Activated CD4-positive, CD25-positive, alpha-beta regulatory T cell treated with anti-CD3 and anti-CD28 coated beads, Interleukin-2, amount 50 U/mL, for 24 hours (primary cell): Measurements from ENCODE around the gene WDR91.
A peak's percentile ranks its signal among the peaks of the same experiment; 100 is the strongest.

ENCODE experiments used
- ATAC-seq, 2 donors: fragments of 150-1000 bp; cut with Tn5 transposase; one replicate each; pipeline ENCODE4 v1.10.0; 2021; ENCODE audit warnings: mild to moderate bottlenecking in 1 of 2, moderate library complexity in 1 of 2

The WDR91 gene

DNA sequence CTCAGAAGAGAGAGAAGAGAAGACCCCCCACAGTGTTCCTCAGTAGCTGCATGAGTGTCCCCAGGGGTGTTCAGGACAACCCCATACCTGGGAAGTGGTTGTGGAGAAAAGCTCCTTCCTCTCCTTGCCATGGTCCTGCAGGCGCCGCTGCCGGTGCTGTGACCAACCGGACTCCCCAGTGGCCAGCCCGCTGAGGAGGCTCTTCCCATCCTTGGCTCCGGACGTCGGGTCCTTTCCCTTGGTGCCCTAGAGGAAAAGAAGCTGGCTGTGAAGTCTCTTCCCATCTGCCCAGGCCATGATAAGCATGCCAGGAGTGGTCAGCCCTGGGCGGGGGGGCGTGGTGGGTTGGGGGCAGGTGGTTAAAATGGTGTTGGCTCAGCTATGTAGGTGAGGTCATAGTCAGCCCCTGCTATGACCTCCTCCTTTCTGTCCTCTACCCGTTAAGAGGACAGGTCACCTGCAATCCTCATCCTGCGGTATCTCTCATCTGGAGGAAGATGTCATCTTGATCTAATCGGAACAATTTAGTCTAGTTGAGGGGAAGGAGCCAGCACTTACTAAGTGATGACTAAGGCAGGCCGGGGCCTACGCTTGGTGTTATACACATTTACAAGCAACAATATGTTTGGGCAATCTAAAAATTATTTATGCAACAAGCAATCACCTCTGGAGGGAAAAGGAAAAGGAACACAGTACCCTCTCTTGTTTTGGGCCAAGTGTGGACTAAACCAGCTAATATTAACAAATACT lies 13.2 kb downstream of the WDR91 start:
- no peak for ATAC-seq

DNA sequence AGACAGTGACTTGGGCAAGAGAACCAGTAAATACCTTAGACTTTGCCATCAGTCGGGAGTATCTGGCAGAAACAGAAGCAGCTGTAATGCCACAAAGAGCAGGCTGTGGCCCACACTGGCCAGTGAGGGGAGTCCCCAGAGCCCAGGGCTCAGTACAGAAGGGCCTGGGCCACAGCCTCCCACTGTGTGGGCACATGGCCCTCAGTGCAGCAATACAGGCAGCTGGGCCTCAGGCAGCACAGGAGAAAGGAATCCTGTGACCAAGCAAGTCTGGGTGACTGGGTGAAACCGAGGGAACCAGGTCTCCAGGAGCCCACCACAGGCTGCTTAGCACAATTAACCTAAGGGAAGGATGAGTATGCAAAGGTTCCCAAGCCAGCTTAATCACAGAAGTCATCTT lies 14.0 kb downstream of the WDR91 start:
- no peak for ATAC-seq

DNA sequence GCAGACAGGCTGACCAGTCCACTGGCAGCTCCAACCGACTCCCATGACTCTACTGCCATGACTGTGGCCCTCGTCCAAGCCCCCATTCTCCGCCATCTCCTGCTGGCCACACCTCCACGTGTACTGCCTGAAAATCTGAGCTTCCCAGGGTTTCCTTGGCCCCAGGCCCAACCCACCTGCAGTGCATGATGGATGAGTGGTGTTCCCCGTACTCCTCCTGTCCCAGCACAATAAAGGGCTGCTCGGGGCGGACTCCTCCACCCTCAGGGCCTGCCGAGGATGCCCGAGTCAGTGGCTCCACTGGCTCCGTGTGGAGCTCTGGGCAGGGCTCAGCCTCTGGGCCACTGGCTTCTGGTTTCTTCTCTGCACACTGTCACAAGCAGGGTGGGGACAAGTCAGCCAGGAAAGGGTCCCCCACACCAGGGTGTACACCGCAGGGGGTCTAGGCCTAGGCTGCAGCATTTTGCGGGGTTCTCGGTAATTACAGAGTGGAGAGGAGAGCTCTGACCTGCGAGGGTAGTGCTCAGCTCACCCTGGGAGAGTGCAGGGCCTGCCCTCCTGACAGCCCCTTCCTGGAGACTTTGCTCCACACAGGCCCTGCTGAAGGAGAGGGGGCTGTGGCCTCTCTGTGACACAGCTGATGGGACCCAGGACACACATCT lies 15.2 kb downstream of the WDR91 start:
- no peak for ATAC-seq

DNA sequence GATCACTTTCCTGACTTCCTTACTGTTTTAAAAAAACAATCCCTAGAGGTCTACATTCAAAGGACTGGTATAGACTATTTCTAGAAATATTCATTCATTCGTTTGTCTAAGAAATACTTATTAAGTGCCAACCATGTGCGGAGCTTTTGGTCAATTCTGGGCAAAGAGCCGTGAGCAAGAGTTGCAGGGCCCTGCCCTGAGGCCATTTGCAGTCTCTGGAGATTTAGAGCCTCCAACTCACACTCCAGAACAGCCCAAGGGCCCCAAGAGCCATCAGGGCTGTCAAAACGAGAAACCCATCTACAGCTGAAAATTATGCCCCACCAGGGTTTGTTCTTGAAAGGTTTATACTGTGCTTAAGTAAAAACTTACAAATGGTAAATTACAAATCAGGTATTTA lies 16.2 kb downstream of the WDR91 start:
- no peak for ATAC-seq

DNA sequence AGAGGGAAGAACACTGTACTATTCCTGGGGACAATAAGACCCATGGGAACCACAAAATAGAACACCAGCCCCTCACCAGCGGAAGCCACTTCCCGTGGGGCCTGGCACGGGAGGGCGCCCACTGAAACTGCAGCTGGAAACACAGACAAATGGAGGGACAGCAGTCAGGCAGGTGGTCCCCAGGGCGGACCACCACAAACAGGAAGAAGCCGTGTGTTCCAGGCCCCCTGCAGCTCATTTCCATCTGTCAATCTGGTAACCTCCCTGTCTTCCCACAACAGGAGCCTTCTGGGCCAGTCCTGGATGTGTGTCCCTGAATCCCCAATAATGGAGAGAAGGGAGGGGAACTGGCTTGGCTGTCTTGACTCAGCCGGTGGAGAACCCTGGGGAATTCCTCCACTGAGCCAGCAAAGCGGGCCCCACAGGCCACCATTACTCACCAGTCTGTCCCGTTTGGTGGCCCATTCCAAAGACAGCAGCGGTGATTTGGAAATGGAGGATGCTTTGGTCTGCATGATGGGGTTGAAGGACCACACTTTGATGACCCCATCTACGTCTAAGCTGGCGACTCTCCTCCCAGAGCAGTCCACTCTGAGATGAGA lies 16.7 kb downstream of the WDR91 start:
- ATAC-seq: no peak

DNA sequence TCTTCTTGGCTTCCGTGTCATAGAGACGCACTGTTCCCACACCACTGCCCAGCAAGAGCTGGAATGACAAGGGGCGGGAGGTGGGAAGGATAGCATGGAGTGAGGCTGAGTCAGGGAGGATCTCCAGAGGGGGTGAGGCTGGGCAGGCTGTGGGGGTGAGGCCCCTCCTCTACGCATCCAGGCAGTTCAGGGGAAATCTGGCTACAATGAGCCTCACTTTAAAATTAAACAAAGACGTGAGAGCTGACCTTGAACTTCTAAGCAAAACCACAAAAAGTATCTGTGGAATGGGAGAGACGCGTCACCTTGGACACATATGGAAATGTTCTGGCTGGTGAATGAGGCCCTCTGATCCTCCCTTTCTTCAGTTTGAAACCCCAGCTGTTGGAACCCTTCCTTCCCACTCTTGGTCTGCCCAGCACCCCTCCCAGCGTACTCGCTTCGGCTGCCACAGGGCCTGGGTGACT lies 17.7 kb downstream of the WDR91 start:
- no peak for ATAC-seq

DNA sequence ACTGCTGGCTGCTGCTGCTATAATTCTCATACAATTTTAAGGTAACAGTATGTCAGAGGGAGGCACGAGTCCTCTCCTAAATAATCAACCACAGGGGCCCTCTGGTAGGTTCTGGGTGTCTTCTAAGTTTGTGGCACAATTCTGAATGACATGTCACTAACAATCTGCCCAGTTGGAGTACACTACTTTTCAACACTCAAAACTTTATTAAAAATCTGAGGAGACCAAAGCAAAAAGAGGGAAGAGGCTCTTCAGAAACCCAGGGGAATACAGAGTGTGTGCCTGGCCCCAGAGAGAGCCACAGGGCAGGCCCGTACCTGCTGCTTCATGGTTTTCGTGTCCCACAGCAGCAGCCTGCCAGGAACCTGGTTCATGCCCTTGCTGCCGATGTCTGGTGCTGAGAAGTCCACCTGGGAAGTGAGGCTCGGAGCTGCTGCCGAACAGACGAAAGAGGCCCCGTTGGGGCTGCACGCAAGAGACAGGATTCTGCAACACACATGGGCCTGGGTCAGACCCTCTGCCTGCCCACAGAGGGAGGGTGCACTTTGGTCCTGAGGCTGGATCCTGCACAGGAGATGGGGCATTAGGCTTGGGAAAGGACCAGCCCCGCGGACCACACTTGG lies 18.3 kb downstream of the WDR91 start:
- no peak for ATAC-seq

DNA sequence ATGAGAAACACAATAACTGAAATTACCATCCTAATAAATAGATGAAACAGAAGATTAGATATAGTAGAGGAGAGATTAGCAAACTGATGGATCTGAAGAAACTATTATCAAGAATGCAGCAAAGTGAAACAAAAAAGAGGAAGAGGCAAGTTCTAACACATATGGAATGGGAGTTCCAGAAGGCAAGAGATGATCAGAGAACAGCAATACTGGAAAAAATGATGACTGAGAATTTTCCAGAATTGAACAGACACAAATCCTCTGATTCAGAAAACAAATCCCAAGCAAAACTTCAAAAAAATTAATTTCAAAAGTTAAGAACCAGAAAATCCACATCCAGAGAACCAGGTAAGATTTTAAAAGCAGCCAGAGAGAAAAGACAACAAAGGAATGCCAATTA lies 20.6 kb downstream of the WDR91 start:
- ATAC-seq: no peak

DNA sequence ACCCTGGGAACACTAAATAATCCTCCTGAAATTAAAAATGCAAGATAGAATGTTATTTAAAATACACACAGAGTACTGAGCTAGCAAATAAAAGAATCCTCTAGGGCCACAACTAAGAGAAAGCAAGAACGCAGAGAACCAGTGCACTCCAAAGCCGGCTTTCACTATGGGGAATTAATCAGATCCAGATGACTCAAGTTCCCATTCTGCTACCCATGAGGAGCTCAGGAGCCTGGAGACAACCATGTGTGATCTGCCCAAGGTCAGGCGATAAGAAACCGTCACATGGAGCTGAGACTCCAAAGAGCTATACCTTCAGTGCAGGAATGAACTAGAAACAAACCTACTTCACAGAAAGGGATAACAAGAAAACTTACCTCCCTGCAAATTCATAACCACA lies 21.4 kb downstream of the WDR91 start:
- no peak for ATAC-seq

DNA sequence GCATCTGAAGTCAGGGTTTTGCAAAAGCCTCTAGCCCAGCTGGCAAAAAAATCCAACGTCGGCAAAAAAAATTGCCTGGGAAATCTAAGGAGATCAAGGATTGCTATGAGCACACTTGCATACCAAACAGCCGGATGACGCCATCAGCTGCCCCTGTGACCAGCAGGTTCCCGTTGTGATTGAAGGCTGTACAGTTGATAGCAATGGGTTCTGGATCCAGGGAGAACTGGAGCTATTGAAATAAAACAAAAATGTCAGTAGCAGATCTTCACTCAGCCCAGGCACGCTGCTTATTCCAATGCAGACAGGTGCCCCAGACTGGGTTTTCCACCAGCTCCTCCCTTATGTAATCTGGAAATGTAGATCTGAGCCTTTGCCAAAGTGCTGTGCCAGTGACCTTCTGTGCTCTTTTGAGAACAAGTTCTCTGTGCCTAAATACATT lies 22.1 kb downstream of the WDR91 start:
- ATAC-seq: no peak

DNA sequence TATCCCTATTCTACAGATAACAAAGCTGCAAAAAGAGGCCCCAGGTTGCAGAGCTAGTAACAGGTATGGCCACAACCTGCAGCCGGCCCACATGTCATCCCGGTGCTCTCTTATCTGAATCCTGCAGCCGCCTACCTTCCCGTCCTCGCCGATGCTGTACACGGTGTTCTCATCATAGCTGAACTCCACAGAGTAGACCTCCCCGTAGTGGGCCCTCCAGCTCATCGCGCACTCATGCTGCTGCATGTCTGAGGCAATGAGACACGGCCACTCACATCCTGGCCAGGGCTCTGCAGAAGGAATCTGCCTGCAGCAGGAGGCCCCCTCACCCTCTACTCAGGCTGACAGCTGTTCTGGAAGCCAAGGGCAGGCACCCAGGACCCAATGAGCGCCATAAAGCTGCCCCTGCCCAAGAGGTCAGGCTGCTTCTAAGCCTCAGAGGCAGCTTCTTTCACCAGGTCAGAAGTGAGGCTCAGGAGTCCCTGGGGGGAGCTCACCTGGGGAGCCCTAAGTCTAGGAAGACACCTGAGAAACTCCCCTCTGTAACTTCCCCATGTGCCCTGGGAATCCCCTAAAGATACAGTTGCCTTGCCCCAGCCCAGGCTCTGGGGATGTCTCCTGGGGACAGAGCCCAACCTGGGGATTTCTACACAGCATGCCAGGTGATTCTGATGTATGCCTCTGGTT lies 22.9 kb downstream of the WDR91 start:
- peak in 1 of 2 donors; percentile 37 for ATAC-seq

DNA sequence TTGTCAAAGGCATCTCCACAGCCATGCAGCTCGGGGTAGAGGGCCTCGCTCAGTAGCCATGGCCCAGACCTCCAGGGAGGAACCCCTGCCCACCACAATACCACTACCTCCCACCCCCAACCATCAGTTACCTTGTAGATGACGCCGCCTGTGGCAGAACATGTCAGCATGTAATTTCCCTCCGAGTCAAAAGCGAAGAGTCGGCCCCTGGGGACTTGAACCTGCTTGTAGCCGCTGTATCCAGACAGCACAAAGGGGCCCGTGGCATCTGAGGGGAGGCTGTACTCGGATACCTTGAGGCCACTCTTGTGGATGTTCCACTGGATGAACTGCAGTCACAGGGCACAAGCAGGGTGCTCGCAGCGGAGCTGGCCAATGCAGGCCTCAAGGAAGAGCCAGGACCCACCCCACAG lies 24.5 kb downstream of the WDR91 start:
- ATAC-seq: peak; percentile 51 to 60

DNA sequence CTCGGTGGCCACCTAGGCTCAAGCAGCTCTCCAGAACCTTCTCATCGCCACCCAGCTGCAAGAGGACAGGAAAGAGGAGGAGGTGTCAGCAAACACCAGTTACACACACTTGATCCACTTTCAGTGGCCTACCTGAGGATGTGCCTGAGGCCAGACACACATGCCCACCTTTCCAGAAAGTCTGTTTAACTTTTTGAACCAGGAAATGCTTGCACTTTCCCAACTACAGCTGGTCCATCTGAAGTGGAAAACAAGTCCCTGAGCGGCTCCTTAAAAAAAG lies 25.1 kb downstream of the WDR91 start:
- no peak for ATAC-seq

DNA sequence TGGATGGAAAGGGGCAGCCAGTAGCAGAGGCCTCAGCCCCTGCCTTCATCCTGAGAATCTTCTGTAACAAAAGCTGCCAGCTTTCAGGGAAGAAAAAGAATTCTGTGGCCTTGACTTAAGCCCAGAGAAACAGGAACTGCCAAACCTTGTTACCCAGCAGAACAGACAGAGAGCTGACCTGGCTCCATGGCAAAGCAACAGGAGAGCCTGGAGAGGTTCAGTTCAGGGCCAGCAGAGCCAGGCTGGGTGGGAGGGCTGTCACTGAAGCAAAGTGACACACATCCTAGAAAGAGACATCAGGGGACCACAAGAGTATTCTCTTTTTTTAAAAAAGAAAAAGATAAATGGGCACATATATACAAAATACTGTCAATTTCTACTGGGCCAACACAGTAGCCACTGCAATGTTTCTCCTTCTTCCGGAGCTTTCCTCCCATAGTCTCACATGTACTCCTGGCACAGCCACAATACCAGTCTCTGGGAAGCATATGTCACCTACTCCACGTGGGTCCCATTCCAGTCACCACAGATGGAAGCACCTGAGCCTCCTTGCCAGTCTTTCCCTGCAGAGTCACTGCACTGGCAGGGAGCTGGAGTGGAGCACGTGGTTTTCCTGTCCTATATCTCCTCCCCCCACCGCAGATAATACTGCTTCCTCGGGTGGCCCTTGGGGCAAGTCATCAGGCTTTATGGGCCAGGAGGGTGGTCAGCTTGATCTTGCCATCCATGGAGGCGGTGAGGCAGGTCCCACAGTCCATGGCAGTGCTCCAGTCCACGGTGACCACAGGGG lies 25.7 kb downstream of the WDR91 start:
- no peak for ATAC-seq

DNA sequence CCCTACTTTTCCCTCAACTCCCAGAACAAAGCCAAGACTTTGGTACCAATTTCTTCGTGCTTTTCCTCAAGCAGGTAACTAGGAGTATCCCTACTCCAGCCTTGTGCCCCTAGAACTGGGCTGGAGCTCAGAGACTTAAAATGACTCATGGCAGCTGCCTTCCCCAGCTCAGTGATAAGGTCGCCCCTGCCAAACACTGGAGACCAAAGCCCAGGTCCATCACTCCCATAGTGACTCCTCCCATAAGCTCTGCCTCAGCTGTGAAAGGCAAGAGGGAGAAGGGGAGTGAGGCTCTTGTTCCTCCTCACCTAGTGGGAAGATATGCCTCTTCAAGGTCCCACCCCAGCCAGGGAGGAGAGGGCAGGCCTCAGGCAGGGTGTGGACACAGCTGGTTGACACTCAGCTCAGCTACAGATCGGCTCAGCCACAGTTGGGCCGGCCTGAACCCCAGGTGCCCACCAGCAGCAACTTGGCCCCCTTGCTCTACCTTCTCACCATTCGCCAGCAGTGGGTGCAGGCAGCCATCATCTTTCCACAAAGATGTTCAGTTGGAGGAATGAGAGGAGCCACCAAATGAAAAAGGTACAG lies 27.0 kb downstream of the WDR91 start:
- no peak for ATAC-seq

DNA sequence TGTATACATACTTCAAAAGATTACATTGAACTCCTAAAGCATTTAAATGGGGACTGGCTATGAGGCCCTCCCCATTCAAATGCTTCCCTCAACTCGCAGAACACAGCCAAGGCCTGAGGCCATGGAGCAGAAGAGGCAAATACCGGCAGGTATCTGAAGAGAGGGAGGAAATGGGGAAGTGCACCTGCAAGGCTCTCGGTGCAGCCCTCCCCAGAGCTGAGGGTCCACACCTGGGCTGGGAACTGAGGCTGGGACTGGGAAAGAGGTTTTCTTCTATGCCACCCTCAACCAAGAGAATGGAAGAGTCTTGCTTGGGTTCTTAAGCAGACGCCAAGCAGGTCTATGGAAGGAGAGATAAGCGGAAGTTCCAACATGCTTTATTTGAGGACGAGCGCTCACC lies 27.8 kb downstream of the WDR91 start:
- no peak for ATAC-seq

DNA sequence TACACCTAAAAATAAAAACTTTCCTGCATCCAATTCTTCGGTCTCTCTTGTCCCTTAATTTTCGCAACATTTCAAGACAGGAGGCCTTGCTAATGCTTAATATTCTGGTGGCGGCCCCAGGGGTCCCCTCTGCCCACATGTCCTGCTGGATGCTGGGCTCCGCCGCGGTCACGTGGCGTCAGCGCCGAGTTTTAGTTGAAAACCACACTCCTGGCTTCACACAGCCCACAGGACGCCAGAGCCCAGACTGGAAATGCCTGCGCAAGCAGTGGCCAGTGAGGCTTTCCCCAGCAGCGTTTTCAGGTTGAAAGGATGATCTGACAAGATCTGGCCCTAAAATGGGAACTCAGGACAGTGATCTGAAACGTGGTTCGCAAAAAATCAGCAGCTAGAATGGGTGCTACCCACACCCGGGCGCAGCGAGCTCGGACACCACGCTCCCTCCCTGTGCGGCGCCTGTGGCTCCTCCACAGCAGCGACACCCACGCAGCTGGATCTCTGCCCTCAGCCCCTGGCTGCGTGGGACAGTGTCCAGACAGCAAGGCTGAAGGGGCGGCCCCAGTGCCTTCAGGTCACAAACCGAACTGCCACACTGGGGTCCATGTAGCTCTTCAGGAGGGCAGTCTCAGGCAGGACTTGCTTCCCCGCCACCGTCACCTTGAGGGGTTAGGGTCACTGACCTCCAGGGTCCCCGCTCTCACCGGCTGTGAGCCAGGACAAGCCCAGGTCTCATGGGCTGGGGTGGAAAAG lies 29.2 kb downstream of the WDR91 start:
- ATAC-seq: no peak

DNA sequence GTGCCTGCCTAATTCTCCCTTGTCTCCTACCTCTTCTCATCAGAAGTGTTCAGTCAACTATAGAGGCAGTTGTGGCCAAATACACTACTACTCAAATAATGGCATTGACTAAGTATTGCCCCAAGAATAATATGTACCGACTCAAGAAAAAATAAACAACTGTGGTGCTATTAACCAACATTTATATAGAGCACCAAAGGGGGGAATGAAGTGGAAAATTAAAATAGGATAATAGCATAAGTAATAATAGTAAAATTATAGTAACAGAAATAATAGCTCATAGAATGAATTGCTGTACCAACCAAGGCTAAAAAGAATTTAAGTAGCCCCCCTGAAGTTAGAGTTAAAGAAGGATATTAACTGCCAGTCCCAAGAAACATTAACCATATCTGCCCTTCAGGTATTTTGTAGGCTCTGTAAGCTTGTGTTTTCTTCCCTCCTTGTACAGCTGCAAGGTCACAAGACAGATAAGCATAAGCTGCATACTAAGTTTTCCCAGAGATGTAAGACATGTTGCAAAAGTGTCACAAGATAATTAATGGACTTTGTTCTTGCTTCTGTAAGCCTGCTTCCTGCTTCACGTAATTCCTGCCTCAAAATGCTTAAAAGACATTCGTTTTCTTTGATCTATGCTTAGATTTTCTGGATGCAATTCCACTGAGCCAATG lies 29.9 kb downstream of the WDR91 start:
- ATAC-seq: no peak

DNA sequence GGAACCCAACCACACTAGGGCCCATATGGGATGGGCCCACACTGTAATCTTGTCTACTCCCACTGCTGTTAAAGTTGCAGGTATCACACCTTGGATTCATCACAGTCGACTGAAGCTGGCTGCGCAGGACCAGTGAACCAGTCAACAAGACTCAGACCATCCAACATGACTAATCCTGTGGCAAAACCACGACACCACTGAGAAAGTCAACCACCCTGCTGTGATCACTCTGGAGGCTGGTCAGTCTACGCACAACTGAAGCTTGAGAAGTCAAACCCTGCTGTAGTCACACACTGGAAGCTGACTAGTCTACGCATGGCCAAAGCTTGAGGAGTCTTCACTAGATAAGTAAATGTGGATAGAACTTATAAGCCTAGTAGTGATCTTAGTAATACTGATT lies 31.2 kb downstream of the WDR91 start:
- ATAC-seq: peak in 1 of 2 donors; percentile 51

DNA sequence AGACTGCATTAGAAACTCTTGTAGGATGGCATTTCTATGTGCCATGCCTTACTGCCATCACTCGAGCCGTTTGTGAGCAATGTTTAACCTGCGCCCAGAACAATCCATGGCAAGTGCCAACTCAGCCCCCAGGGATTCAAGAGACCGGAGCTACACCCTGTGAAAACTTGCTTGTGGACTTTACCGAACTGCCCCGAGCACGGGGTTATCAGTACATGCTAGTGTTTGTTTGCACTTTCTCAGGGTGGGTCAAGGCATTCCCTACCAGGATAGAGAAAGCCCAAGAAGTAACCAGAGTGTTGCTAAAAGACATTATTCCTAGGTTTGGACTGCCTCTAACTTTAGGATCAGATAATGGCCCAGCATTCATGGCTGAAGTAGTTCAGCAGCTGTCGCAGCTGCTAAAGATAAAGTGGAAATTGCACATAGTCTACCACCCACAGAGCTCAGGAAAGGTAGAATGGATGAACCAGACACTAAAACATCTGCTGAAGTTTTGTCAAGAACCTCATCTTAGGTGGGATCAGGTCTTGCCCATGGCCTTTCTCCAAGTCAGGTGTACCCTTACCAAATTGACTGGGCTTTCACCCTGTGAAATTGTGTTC lies 31.9 kb downstream of the WDR91 start:
- no peak for ATAC-seq
